Amniotic stem cell (primary cell): ENCODE measurements around the gene DNAJC18.
"Not testable (repeated sequence)": the region's sequence is repeated elsewhere in the genome, so short reads cannot be mapped to it uniquely, and the experiment has no call there.

Source experiments
- DNase-seq: peaks from one replicate; lab custom pipeline; 2025; lab: John Stamatoyannopoulos, UW

The DNAJC18 gene

GRCh38 chr5:139461176-139461575 lies 21.9 kb upstream of the DNAJC18 start:
- no peak for DNase-seq

- DNase-seq = no peak
These were observed 21.1 kb upstream of the DNAJC18 start for GRCh38 chr5:139460455-139460854.

GRCh38 chr5:139459451-139459934 lies 20.2 kb upstream of the DNAJC18 start:
- no peak for DNase-seq

GRCh38 chr5:139458580-139459407 lies 19.5 kb upstream of the DNAJC18 start:
- DNase-seq = no peak

- no peak for DNase-seq
These were observed 18.5 kb upstream of the DNAJC18 start for GRCh38 chr5:139457653-139458306.

GRCh38 chr5:139457241-139457640 lies 17.9 kb upstream of the DNAJC18 start:
- no peak for DNase-seq

- DNase-seq = no peak
These were observed 17.5 kb upstream of the DNAJC18 start for GRCh38 chr5:139456776-139457175.

- DNase-seq = no peak
These were observed 15.4 kb upstream of the DNAJC18 start for GRCh38 chr5:139454568-139455290.

GRCh38 chr5:139453683-139454567 lies 14.6 kb upstream of the DNAJC18 start:
- no peak for DNase-seq

- no peak for DNase-seq
These were observed 12.7 kb upstream of the DNAJC18 start for GRCh38 chr5:139451878-139452660.

- no peak for DNase-seq
These were observed 11.9 kb upstream of the DNAJC18 start for GRCh38 chr5:139451176-139451575.

- DNase-seq = no peak
These were observed 7.8 kb upstream of the DNAJC18 start for GRCh38 chr5:139446956-139447779.

- no peak for DNase-seq
These were observed 6.2 kb upstream of the DNAJC18 start for GRCh38 chr5:139445325-139446170.

GRCh38 chr5:139443831-139444453 lies 4.6 kb upstream of the DNAJC18 start:
- DNase-seq = no peak

GRCh38 chr5:139440416-139440815 lies 1.1 kb upstream of the DNAJC18 start:
- DNase-seq = not testable (repeated sequence)

- no peak for DNase-seq
These were observed 665 bp downstream of the DNAJC18 start for GRCh38 chr5:139438707-139439012.

- no peak for DNase-seq
These were observed 3.6 kb downstream of the DNAJC18 start for GRCh38 chr5:139435676-139436075.

GRCh38 chr5:139431706-139432105 lies 7.6 kb downstream of the DNAJC18 start:
- DNase-seq = no peak

- DNase-seq = no peak
These were observed 9.3 kb downstream of the DNAJC18 start for GRCh38 chr5:139430015-139430414.
